Fibroblast of skin of right biceps (primary cell): ENCODE results near the gene TFAP2D.

Experiments
- DNase-seq: peaks from one replicate; pipeline ENCODE4 v3.0.0-alpha.2; 2013

The TFAP2D gene

GRCh38 chr6:50713226-50713625 lies at the start of gene TFAP2D:
TSS of gene TFAP2D (plus strand) at chr6:50713526. CDS start at chr6:50714056, 530 bp downstream.
- DNase-seq: no peak

GRCh38 chr6:50663806-50664205 lies 49.5 kb upstream of the TFAP2D start:
- DNase-seq: no peak

- DNase-seq: no peak
Observed at GRCh38 chr6:50666089-50666488, 47.2 kb upstream of the TFAP2D start.

- DNase-seq: no peak
Observed at GRCh38 chr6:50681213-50681824, 32.0 kb upstream of the TFAP2D start.

- no peak for DNase-seq
Observed at GRCh38 chr6:50689210-50689609, 24.1 kb upstream of the TFAP2D start.

- DNase-seq: no peak
Observed at GRCh38 chr6:50691814-50692495, 21.4 kb upstream of the TFAP2D start.

- no peak for DNase-seq
Observed at GRCh38 chr6:50698546-50698945, 14.8 kb upstream of the TFAP2D start.

- DNase-seq: peak; percentile 39
Observed at GRCh38 chr6:50699051-50699775, 14.1 kb upstream of the TFAP2D start.

GRCh38 chr6:50706575-50706974 lies 6.8 kb upstream of the TFAP2D start:
- no peak for DNase-seq

- DNase-seq: no peak
Observed at GRCh38 chr6:50707191-50707590, 6.1 kb upstream of the TFAP2D start.

- DNase-seq: no peak
Observed at GRCh38 chr6:50707652-50708300, 5.5 kb upstream of the TFAP2D start.

- no peak for DNase-seq
Observed at GRCh38 chr6:50708664-50709365, 4.5 kb upstream of the TFAP2D start.

- DNase-seq: no peak
Observed at GRCh38 chr6:50709366-50709734, 4.0 kb upstream of the TFAP2D start.

GRCh38 chr6:50711686-50712085 lies 1.6 kb upstream of the TFAP2D start:
- no peak for DNase-seq

- DNase-seq: no peak
Observed at GRCh38 chr6:50712291-50712690, 1.0 kb upstream of the TFAP2D start.

- no peak for DNase-seq
Observed at GRCh38 chr6:50713977-50714486, 706 bp downstream of the TFAP2D start.

GRCh38 chr6:50714487-50715379 lies 1.4 kb downstream of the TFAP2D start:
- DNase-seq: no peak

- DNase-seq: no peak
Observed at GRCh38 chr6:50716899-50717509, 3.7 kb downstream of the TFAP2D start.

GRCh38 chr6:50717734-50718457 lies 4.6 kb downstream of the TFAP2D start:
- DNase-seq: no peak

- no peak for DNase-seq
Observed at GRCh38 chr6:50718566-50718965, 5.2 kb downstream of the TFAP2D start.

GRCh38 chr6:50720623-50721022 lies 7.3 kb downstream of the TFAP2D start:
- peak; percentile 13 for DNase-seq
